ENCODE measurements around the gene CSNK1D. TPM values are rescaled to one million over a fixed set of nuclear protein-coding genes. Genes with fewer than 3 reads are reported as not detected.
A peak's percentile ranks its signal among the peaks of the same experiment; 100 is the strongest.

CSNK1D gene
- total RNA-seq, 1 donor, result 57.0 TPM

DNA sequence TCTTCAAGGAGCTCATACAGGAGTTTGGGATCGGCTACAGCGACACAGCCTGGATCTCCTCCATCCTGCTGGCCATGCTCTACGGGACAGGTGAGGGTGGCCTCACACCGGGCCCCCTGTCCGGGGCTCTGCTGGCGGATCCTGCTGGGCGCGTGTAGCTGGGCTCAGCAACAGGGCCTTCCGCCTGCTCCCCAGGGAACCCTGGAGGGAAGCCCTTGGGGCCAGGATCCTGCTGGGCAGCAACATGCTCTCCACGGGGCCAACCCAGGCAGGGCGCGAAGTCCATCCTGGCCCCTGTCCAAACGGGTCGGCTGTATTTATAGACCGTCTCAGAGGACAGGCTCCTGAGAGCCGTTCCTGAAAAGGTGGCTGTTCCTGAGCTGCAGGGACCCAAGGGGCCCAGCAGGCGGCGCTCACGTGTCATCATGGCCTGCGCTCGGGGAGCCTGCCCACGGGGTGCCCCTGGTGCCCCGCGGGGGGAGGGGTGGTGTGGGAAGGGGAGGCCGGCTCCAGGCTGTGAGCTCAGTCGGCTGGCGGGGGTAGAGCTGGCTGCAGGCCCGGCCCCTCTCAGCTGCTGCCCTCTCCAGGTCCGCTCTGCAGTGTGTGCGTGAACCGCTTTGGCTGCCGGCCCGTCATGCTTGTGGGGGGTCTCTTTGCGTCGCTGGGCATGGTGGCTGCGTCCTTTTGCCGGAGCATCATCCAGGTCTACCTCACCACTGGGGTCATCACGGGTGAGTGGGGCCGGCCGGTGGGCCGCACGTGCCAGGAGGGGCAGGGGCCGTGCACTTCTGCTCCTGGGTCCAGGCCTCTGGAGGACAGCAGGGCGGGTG lies 37.1 kb downstream of the CSNK1D start:
- H3K4me3 ChIP-seq (ENCODE audit: low read depth, low read length), result no peak overlapping the region
- peak; percentile 65 for DNase-seq (ENCODE audit: low read depth)
- TF ChIP-seq, protein P1, sequence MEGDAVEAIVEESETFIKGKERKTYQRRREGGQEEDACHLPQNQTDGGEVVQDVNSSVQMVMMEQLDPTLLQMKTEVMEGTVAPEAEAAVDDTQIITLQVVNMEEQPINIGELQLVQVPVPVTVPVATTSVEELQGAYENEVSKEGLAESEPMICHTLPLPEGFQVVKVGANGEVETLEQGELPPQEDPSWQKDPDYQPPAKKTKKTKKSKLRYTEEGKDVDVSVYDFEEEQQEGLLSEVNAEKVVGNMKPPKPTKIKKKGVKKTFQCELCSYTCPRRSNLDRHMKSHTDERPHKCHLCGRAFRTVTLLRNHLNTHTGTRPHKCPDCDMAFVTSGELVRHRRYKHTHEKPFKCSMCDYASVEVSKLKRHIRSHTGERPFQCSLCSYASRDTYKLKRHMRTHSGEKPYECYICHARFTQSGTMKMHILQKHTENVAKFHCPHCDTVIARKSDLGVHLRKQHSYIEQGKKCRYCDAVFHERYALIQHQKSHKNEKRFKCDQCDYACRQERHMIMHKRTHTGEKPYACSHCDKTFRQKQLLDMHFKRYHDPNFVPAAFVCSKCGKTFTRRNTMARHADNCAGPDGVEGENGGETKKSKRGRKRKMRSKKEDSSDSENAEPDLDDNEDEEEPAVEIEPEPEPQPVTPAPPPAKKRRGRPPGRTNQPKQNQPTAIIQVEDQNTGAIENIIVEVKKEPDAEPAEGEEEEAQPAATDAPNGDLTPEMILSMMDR (IDR thresholded peaks at IDR 0.05; ENCODE audit: insufficient read depth, low read depth, low read length), result peak; percentile 85

DNA sequence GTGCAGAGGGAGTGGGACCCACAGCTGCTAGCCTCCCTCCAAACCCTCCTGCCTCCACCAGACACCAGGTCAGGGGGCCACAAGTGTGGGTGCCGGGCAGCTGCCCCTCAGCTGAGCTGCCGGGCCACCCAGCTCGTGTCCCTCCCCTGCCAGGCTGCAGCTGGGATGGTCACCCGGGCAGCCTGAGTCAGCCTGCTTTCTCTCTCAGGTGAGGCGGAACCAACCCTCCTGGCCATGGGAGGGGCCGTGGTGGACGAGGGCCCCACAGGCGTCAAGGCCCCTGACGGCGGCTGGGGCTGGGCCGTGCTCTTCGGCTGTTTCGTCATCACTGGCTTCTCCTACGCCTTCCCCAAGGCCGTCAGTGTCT lies 37.7 kb downstream of the CSNK1D start:
- no peak overlapping the region for H3K4me3 ChIP-seq (ENCODE audit: low read depth, low read length)
- TF ChIP-seq, protein P1 (IDR thresholded peaks at IDR 0.05; ENCODE audit: insufficient read depth, low read depth, low read length), result no peak
- DNase-seq (ENCODE audit: low read depth), result no peak

DNA sequence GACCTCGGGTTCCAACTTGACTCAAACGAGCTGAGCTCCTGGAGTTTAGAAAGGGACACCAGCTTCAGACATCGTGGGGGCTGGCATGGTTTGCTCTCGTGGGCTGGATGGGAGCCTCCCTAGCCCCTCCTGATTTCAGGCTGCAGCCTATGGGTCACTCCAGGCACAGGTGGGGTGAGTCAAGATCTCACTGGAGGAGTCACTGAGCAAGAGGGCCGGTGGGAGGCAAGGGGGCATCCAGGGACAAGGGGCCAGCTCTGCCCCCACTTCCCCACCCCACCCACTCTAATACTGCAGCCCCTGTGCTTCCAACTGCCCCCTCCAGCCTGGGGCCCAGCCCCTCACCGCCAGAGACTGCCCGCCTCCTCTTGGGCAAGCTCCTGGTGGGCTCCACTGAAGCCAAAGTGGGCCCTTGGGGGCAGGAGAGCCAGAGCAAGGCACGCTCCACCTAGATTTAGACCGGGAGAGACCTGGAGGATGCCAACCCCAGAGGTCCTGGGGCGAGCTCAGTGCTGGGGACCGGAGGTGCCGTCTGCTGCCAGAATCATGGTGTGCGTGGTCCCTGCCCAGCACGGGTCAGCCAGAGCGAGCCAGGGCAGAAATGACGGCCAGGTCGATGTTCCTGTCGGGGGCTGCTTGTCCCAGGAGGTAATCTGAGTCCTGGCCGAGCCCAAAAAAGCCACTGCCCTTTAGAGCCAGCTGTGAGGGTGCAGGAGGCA lies 38.3 kb downstream of the CSNK1D start:
- DNase-seq (ENCODE audit: low read depth), result no peak
- no peak overlapping the region for H3K4me3 ChIP-seq (ENCODE audit: low read depth, low read length)
- TF ChIP-seq, protein P1 (IDR thresholded peaks at IDR 0.05; ENCODE audit: insufficient read depth, low read depth, low read length), result no peak

DNA sequence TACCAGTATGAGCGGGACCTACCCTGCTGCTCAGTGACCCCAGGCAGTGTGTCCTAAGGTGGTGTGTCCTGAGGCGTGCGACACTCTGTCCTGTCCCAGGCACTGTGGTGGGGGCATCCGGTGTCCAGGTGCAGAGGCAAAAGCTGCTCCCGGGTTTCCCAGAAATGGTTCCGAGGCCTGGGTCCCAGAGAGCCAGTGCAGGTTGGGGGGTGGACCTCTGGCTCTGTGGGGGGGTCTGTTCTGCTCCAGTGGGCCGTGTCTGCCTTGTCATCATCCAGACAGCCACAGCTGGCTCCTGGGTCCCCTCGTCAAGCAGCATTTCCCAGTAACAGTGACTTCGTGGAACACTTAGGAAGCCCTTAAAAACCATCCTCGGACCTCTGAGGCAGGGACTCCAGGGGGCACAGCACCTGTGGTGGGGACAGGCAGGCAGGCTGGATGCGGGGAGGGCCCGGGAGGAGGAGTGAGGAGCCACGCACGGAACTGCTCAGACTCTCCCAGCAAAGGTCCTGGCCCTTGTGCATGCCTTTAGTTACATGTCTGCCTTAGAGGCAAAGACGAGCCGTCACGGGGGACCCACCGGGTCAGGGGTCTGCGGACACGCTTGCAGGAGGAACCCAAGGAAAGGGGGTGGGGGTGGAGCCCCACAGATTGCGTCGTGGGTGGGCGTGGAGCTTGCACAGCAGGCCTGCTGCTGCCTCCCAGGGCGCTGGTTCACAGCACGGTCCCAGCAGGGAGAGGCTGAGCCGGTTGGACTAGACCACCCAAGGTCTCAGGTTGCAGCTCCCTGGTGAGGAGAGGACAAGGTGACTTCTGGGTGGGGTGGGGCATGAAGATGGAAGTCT lies 39.1 kb downstream of the CSNK1D start:
- TF ChIP-seq, protein P1 (IDR thresholded peaks at IDR 0.05; ENCODE audit: insufficient read depth, low read depth, low read length), result no peak

DNA sequence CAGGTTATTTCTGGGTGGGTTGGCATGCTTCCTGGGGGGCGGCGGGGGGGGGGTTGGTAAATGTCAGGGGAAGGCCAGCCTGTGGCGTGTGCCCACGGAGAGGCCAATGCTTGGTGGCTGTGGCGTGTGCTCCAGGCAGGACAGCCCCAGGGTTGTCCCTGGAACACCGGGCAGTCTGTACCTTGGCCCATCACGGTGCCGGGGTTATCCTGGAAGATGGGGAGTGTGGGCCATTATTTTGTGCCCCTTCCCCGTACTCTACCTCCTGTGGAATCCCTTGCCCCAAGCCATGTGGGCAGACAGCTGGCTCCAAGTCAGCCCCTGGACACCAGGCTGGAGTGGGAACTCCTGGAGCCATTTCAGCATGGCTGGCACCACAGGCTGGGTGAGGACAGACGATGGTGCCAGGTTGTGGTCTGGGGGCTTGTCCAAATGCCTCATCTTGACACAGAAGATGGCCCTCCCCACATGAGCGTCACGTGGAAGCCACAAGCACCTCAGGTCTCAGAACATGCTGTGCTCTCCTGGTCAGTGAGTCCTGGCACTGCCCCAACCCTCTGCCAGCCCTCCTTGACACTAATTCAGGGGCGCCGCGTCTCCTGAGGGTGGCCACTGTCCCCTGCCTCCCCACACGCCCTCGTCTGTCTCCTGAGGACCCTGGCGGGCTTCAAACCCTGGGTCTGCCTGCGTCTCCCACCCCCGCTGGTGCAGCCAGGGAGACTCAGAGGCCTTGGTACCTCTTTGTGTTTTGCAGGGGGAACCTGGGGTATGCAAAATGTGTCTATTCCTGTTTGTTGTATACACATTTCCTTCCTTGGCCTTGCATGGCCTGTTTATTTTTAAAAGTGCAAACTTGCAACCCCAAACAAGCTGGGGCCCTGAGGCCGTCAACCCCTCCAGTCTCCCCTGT lies 40.4 kb downstream of the CSNK1D start:
- no peak for DNase-seq (ENCODE audit: low read depth)
- no peak overlapping the region for H3K4me3 ChIP-seq (ENCODE audit: low read depth, low read length)
- TF ChIP-seq, protein P1 (IDR thresholded peaks at IDR 0.05; ENCODE audit: insufficient read depth, low read depth, low read length), result no peak

More for the DNA sequence above, 39.1 kb downstream of the CSNK1D start:
- no peak for DNase-seq (ENCODE audit: low read depth)
- H3K4me3 ChIP-seq (ENCODE audit: low read depth, low read length), result no peak overlapping the region
